ENCODE data around the gene RIMBP2.

The RIMBP2 gene

DNA sequence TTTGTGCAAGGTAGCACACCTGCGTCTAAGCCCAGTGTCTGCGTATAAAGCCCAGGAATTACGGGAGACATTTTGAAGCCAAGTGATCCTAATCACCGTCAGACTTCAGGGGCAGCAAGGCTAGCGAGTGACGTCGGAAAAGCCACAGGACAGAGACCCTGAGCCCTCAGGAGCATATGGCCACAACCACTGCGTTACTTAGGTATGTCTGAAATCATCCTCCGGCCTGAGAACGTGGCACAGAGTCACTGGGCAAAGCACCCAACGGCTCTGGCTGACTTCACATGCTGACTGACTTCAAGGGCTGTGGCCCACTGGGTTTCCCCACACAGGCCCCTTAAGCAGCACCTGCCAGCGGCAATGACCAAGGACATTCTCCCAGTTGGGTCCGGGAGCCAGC, 71.5 kb downstream of the RIMBP2 start:
- TF ChIP-seq, protein P1, sequence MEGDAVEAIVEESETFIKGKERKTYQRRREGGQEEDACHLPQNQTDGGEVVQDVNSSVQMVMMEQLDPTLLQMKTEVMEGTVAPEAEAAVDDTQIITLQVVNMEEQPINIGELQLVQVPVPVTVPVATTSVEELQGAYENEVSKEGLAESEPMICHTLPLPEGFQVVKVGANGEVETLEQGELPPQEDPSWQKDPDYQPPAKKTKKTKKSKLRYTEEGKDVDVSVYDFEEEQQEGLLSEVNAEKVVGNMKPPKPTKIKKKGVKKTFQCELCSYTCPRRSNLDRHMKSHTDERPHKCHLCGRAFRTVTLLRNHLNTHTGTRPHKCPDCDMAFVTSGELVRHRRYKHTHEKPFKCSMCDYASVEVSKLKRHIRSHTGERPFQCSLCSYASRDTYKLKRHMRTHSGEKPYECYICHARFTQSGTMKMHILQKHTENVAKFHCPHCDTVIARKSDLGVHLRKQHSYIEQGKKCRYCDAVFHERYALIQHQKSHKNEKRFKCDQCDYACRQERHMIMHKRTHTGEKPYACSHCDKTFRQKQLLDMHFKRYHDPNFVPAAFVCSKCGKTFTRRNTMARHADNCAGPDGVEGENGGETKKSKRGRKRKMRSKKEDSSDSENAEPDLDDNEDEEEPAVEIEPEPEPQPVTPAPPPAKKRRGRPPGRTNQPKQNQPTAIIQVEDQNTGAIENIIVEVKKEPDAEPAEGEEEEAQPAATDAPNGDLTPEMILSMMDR (IDR thresholded peaks at IDR 0.05; ENCODE audit: insufficient read depth, low read depth, low read length, missing control alignments): no peak
- no peak overlapping the region for H3K4me3 ChIP-seq (ENCODE audit: low read depth, low read length)
- DNase-seq (ENCODE audit: low read depth): no peak

DNA sequence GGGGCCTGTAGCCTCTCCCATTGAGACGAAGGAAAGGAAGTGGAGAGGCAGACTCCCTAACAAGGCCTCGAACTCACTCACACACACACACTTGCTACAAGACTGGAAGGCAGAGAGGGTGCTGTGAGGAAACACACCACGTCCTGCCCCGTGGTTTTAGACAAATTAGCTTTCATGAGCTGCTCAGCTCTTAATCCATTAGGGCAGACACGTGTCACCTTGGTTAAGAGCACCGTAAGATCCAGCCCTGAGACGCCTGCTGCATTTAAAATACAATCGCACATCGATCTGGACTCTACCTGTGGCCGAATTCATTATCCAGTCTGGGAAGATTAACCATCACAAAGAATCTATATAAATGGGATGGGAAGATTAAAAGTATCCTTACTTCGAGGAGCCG, 72.0 kb downstream of the RIMBP2 start:
- H3K4me3 ChIP-seq (ENCODE audit: low read depth, low read length): no peak overlapping the region
- DNase-seq (ENCODE audit: low read depth): no peak
- TF ChIP-seq, protein P1 (IDR thresholded peaks at IDR 0.05; ENCODE audit: insufficient read depth, low read depth, low read length, missing control alignments): no peak

DNA sequence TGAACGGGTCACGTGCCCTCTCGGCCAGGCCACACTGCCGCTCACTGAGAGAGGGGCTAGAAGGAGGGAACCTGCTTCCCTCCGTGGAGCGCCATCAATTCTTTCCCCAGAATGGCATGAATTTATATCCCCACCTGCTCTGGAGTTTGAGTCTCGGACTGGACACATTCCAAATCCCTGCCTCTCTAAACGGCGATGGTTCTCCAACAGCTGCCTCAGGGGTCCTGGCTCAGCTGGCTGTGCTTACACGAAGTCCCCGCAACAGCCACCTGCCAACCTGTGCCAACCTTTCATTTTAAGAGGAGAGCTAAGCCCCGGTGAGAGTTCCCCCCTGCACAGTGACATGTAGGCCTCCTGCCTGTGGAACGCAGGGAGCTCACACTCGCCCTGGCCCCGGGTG, 73.2 kb downstream of the RIMBP2 start:
- no peak overlapping the region for H3K4me3 ChIP-seq (ENCODE audit: low read depth, low read length)
- TF ChIP-seq, protein P1 (IDR thresholded peaks at IDR 0.05; ENCODE audit: insufficient read depth, low read depth, low read length, missing control alignments): no peak
- DNase-seq (ENCODE audit: low read depth): no peak

DNA sequence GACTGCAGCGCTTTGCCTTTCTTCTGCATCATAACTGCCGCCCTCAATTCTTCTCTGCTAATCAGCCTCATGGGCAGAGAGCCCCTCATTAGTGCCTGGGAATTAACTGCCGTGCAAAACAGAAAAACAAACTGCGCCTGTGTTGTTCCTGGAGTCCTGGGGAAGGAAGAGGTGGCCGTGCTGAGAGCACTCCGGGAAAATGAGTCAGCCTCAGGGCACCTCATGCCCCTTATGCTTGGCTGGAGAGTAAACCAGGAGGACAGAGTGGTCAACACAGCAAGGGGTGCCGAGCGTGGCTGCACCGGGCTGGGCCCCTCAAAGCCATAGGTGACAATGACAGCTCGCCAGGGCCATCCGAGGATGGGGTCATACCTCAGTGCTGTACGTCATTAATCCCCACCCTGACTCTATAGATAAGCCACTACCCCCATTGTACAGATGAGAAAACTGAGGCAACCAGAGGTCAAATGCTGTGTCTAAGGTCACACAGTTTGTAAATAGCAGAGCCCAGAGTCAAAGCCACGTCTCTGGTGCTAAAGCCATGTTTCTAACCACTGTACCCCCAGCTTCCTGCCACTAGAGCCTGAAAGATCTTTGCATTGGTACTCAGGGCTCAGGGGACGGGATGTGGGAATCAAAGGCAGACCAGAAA, 74.4 kb downstream of the RIMBP2 start:
- no peak for DNase-seq (ENCODE audit: low read depth)
- no peak overlapping the region for H3K4me3 ChIP-seq (ENCODE audit: low read depth, low read length)
- TF ChIP-seq, protein P1 (IDR thresholded peaks at IDR 0.05; ENCODE audit: insufficient read depth, low read depth, low read length, missing control alignments): no peak

DNA sequence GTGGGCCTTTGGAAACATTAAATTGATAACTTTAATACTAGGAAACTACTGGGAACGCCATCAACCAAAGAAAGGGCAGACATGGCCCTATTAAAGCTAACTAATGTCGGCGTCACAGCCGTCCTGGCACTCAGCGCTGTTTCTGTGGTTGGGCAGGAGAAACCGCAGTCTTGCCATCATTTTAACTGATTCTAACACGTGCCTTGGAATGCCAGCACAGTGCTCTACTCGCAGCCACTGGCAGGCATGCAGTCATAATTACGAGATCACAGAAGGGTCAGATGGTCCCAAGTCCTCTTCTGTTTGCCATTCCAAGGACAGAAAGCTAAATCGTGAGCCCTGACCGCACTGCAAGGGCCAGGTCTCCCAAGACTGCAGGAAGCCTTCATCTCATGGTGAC, 75.2 kb downstream of the RIMBP2 start:
- H3K4me3 ChIP-seq (ENCODE audit: low read depth, low read length): no peak overlapping the region
- DNase-seq (ENCODE audit: low read depth): no peak
- TF ChIP-seq, protein P1 (IDR thresholded peaks at IDR 0.05; ENCODE audit: insufficient read depth, low read depth, low read length, missing control alignments): no peak

DNA sequence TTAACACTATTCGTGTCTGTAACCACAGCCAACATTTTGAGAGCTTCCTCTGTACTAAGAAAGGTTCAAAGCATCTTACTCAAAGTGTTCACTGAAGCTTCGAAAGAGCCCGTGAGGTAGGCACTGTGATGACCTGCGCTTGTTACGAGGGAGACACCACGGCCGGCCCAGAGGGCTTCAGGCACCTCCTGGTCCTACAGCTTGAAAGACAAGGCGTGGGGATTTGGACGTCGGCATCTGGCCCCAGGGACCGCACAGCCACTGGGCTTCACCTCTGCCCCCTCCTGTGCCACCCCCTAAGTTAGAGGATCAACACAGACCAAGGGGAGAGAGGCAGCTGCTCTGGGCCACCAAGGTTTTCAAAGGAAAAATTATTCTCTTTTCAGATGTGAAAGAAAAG, 75.6 kb downstream of the RIMBP2 start:
- DNase-seq (ENCODE audit: low read depth): no peak
- H3K4me3 ChIP-seq (ENCODE audit: low read depth, low read length): no peak overlapping the region
- TF ChIP-seq, protein P1 (IDR thresholded peaks at IDR 0.05; ENCODE audit: insufficient read depth, low read depth, low read length, missing control alignments): no peak

Measured in GM12865 (cell line).